Fibroblast of skin of left biceps (primary cell): ENCODE measurements around the gene NUDT16.
"Not testable (repeated sequence)": the region's sequence is repeated elsewhere in the genome, so short reads cannot be mapped to it uniquely, and the experiment has no call there.

Experiments
- DNase-seq, 2 experiments: peaks; one replicate each; pipeline ENCODE4 v3.0.0-alpha.2; 2013; ENCODE audit warnings: low read depth in 2 of 2

NUDT16 gene

GRCh38 chr3:131381445-131382291, at the start of gene NUDT16:
Gene NUDT16 (plus strand): TSS chr3:131381774. CDS start chr3:131381805, 31 bp downstream.
- peak; percentile 88 to 91 for DNase-seq

- DNase-seq: no peak
Observed at GRCh38 chr3:131338948-131339640, 42.5 kb upstream of the NUDT16 start.

GRCh38 chr3:131341761-131342160, 39.8 kb upstream of the NUDT16 start:
- DNase-seq: no peak

GRCh38 chr3:131348911-131349310, 32.7 kb upstream of the NUDT16 start:
- DNase-seq: no peak

- no peak for DNase-seq
Observed at GRCh38 chr3:131349454-131349853, 32.1 kb upstream of the NUDT16 start.

- peak in 1 of 2 experiments; percentile 14 for DNase-seq
Observed at GRCh38 chr3:131349946-131350347, 31.6 kb upstream of the NUDT16 start.

GRCh38 chr3:131350506-131350905, 31.1 kb upstream of the NUDT16 start:
- DNase-seq: no peak

GRCh38 chr3:131353016-131353877, 28.3 kb upstream of the NUDT16 start:
- DNase-seq: no peak

- no peak for DNase-seq
Observed at GRCh38 chr3:131353986-131354385, 27.6 kb upstream of the NUDT16 start.

- DNase-seq: no peak
Observed at GRCh38 chr3:131356006-131356595, 25.5 kb upstream of the NUDT16 start.

GRCh38 chr3:131357275-131357674, 24.3 kb upstream of the NUDT16 start:
- DNase-seq: no peak

- DNase-seq: no peak
Observed at GRCh38 chr3:131360191-131360755, 21.3 kb upstream of the NUDT16 start.

GRCh38 chr3:131361066-131361463, 20.5 kb upstream of the NUDT16 start:
- not testable (repeated sequence) for DNase-seq

GRCh38 chr3:131361464-131362421, 19.8 kb upstream of the NUDT16 start:
- DNase-seq: no peak

GRCh38 chr3:131363275-131363674, 18.3 kb upstream of the NUDT16 start:
- DNase-seq: no peak

GRCh38 chr3:131370935-131371687, 10.5 kb upstream of the NUDT16 start:
- DNase-seq: no peak

GRCh38 chr3:131371688-131372066, 9.9 kb upstream of the NUDT16 start:
- no peak for DNase-seq

GRCh38 chr3:131374741-131375140, 6.8 kb upstream of the NUDT16 start:
- no peak for DNase-seq

GRCh38 chr3:131380821-131381444, 641 bp upstream of the NUDT16 start:
- DNase-seq: not testable (repeated sequence)
